ENCODE results near the gene PIEZO2.

Gene PIEZO2

DNA sequence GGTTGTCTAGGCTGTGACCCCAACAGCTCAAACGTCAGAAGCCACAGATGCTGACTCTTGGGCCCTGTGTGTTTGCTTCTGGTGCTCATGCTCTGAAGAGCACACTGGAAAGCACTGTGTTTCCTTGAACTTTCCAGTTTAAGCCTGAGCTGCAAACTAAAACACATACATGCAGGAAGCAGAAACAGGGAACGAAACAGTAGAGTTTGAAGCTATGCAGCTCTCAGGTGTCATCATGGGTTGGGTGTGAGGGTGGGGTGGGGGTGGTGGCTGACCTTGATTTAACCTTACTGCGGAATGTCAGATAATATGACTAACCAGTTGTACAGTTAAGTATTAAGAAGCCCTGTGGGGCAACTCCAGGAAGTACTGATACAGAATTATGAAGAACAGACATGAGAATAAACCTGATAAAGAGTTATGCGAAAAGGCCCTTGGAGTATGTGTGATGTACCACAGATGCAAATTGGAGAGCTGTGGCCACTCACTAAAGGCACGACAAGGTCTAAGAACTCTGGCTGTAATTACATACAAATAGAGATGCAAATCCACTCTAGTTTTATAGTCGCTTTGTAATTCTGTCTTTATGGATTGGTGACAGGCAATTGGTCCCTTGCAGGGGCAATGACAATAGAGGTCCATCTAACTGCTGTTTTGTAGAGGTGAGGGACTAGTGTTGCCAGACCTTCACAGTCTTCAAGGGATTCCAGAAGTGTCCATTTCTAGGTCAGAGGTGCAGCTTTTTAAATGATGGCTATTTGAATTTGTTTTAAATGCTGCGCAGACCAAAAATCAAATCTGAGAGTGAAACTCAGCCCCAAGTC lies 350.4 kb downstream of the PIEZO2 start:
- DNase-seq (ENCODE audit: low spot score), result no peak
- in situ Hi-C loops (cut with MboI; ENCODE audit: low pct_unique_long_range_greater_than_20kb, low sequenced_read_pairs, unreplicated experiment), result loop anchor here (25.0 kb wide), 1 partner anchor 112 kb away; no protein-coding TSS in a partner anchor
- TF ChIP-seq CTCF (IDR thresholded peaks at IDR 0.05; ENCODE audit: extremely low read depth, insufficient read depth, missing control alignments), result no peak

DNA sequence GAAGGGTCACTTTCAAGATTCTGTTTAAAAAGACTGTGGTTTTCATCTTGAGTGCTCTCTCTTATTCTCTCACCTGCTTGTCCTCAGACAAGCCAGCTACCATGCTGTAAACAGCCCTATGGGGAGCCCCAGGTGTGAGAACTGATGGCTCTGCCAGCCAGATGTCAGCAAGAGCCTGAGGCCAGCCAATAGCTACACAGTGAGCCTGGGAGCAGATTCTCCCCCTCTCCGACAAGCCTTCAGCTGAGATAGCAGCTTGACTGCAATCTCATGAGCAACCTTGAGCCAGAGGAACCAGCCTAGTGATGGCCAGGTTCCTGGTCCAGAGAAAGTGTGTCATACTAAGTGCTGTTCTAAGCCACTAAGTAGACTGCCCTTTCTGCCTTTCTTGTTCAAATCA lies 351.5 kb downstream of the PIEZO2 start:
- TF ChIP-seq CTCF (IDR thresholded peaks at IDR 0.05; ENCODE audit: extremely low read depth, insufficient read depth, missing control alignments), result no peak

GRCh38 chr18:10794771-10795170 lies 354.6 kb downstream of the PIEZO2 start:
- DNase-seq (ENCODE audit: low spot score), result no peak
- TF ChIP-seq CTCF (IDR thresholded peaks at IDR 0.05; ENCODE audit: extremely low read depth, insufficient read depth, missing control alignments), result no peak
- in situ Hi-C loops (cut with MboI; ENCODE audit: low pct_unique_long_range_greater_than_20kb, low sequenced_read_pairs, unreplicated experiment), result loop anchor here (25.0 kb wide), 1 partner anchor 107 kb away; no protein-coding TSS in a partner anchor

More for the DNA sequence above, 351.5 kb downstream of the PIEZO2 start:
- DNase-seq (ENCODE audit: low spot score), result no peak
- in situ Hi-C loops (cut with MboI; ENCODE audit: low pct_unique_long_range_greater_than_20kb, low sequenced_read_pairs, unreplicated experiment), result loop anchor here (25.0 kb wide), 1 partner anchor 111 kb away; no protein-coding TSS in a partner anchor

- in situ Hi-C loops (cut with MboI; ENCODE audit: low pct_unique_long_range_greater_than_20kb, low sequenced_read_pairs, unreplicated experiment), result loop anchor here (25.0 kb wide), 1 partner anchor 107 kb away; no protein-coding TSS in a partner anchor
- no peak for TF ChIP-seq CTCF (IDR thresholded peaks at IDR 0.05; ENCODE audit: extremely low read depth, insufficient read depth, missing control alignments)
- no peak for DNase-seq (ENCODE audit: low spot score)
These were observed 355.5 kb downstream of the PIEZO2 start for GRCh38 chr18:10793730-10794370.

GRCh38 chr18:10792181-10792580 lies 357.2 kb downstream of the PIEZO2 start:
- DNase-seq (ENCODE audit: low spot score), result no peak
- in situ Hi-C loops (cut with MboI; ENCODE audit: low pct_unique_long_range_greater_than_20kb, low sequenced_read_pairs, unreplicated experiment), result loop anchor here (25.0 kb wide), 1 partner anchor 105 kb away; no protein-coding TSS in a partner anchor
- no peak for TF ChIP-seq CTCF (IDR thresholded peaks at IDR 0.05; ENCODE audit: extremely low read depth, insufficient read depth, missing control alignments)

DNA sequence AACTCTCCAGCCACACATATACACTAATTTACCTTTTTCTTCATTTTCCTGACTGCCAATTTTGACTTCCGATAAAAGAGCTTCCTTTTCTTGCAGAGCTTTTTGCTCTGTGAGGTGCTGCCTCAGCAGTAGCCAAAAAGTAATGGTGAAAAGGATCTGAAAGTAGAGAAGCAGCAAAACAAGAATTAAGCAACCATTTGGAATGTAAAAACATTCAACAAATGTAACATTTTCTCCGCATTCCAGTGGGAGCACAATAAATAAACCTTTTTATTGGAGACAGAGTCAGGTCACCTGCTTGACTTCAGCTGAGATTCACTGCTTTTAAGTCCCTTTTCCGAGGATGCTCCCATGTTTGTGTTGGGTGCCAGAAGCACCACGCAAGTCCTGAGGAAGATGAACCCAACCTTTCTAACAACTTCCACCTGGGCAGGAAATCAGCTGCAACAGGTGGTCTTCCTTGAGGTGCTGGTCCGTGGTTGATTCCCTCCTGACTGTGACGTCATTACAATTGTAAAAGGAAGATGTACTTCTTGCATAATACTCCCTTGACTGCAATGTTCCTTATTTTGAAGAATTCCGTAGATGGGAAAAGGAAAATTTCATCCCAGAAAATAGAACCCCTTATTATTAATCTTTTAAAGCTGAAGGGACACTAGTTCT lies 358.1 kb downstream of the PIEZO2 start:
- in situ Hi-C loops (cut with MboI; ENCODE audit: low pct_unique_long_range_greater_than_20kb, low sequenced_read_pairs, unreplicated experiment), result loop anchor here (25.0 kb wide), 1 partner anchor 104 kb away; no protein-coding TSS in a partner anchor
- TF ChIP-seq CTCF (IDR thresholded peaks at IDR 0.05; ENCODE audit: extremely low read depth, insufficient read depth, missing control alignments), result no peak
- DNase-seq (ENCODE audit: low spot score), result no peak

Data from GM13977 (cell line).